Liver (tissue), 9 donors: ENCODE data around the gene KCNQ5. TPM values are rescaled to one million over a fixed set of nuclear protein-coding genes. Genes with fewer than 3 reads are reported as not detected.

Experiments
- DNase-seq: peaks from one replicate; pipeline ENCODE4 v3.0.0-alpha.2; 2017; ENCODE audit warnings: low spot score
- H3K27ac ChIP-seq, 2 donors: one replicate each; pipeline ENCODE4 v1.7.0; 2013; ENCODE audit warnings: inconsistent platforms in 2 of 2, low read length in 2 of 2, control low read depth in 1 of 2, low read depth in 1 of 2, mild to moderate bottlenecking in 1 of 2
- H3K27me3 ChIP-seq, 4 donors: one replicate each; pipeline versions ENCODE4 v1.6.1 to v1.7.0; 2013; ENCODE audit warnings: low read length in 3 of 4, inconsistent platforms in 1 of 4, mild to moderate bottlenecking in 1 of 4, moderate library complexity in 1 of 4; ENCODE audit not compliant: control insufficient read depth in 4 of 4, insufficient read depth in 4 of 4
- H3K36me3 ChIP-seq, 4 donors: one replicate each; pipeline versions ENCODE4 v1.6.1 to v1.7.0; 2013; ENCODE audit warnings: low read length in 3 of 4, mild to moderate bottlenecking in 3 of 4, low read depth in 1 of 4, moderate library complexity in 1 of 4; ENCODE audit not compliant: control insufficient read depth in 4 of 4, insufficient read depth in 3 of 4
- H3K4me1 ChIP-seq, 4 donors: one replicate each; pipeline versions ENCODE4 v1.6.1 to v1.7.0; 2013; ENCODE audit warnings: low read length in 3 of 4, mild to moderate bottlenecking in 3 of 4, moderate library complexity in 1 of 4; ENCODE audit not compliant: control insufficient read depth in 4 of 4, insufficient read depth in 4 of 4
- H3K4me3 ChIP-seq, 3 donors: one replicate each; pipeline versions ENCODE4 v1.6.1 to v1.7.0; 2013; ENCODE audit warnings: low read length in 3 of 3, control low read depth in 1 of 3, low read depth in 1 of 3, mild to moderate bottlenecking in 1 of 3
- H3K9ac ChIP-seq, 2 donors: one replicate each; pipeline ENCODE4 v1.7.0; 2013; ENCODE audit warnings: low read length in 2 of 2, mild to moderate bottlenecking in 2 of 2, moderate library complexity in 2 of 2, control low read depth in 1 of 2, low read depth in 1 of 2
- H3K9me3 ChIP-seq, 4 donors: one replicate each; pipeline versions ENCODE4 v1.6.1 to v1.7.0; 2013; ENCODE audit warnings: low read length in 3 of 4; ENCODE audit not compliant: control insufficient read depth in 4 of 4
- FOXA1 ChIP-seq: IDR thresholded peaks from 2 replicates; pipeline ENCODE4 v1.6.1; 2016; ENCODE audit warnings: antibody characterized with exemption
- FOXA2 ChIP-seq: IDR thresholded peaks from 2 replicates; pipeline ENCODE4 v1.6.1; 2016; ENCODE audit warnings: antibody characterized with exemption
- GABPA ChIP-seq, 2 donors: IDR thresholded peaks in 1 of 2; conservative IDR thresholded peaks in 1 of 2; 2 replicates each; pipeline ENCODE4 v1.6.1; 2016; ENCODE audit warnings: antibody characterized with exemption in 2 of 2, mild to moderate bottlenecking in 1 of 2, moderate library complexity in 1 of 2
- HNF4A ChIP-seq, 2 donors: conservative IDR thresholded peaks; 2 replicates each; pipeline ENCODE4 v1.6.1; 2016; ENCODE audit warnings: antibody characterized with exemption in 2 of 2, mild to moderate bottlenecking in 2 of 2
- HNF4G ChIP-seq: IDR thresholded peaks from 2 replicates; pipeline ENCODE4 v1.6.1; 2016; ENCODE audit warnings: antibody characterized with exemption
- JUND ChIP-seq, 2 donors: IDR thresholded peaks; 2 replicates each; pipeline ENCODE4 v1.6.1; 2016; ENCODE audit warnings: antibody characterized with exemption in 2 of 2
- RAD21 ChIP-seq, 2 donors: IDR thresholded peaks; 2 replicates each; pipeline ENCODE4 v1.6.1; 2016; ENCODE audit warnings: antibody characterized with exemption in 2 of 2, mild to moderate bottlenecking in 2 of 2
- RXRA ChIP-seq, 2 donors: IDR thresholded peaks; 2 replicates each; pipeline ENCODE4 v1.6.1; 2017 to 2018; ENCODE audit warnings: antibody characterized with exemption in 2 of 2, mild to moderate bottlenecking in 1 of 2
- SP1 ChIP-seq: IDR thresholded peaks from 2 replicates; pipeline ENCODE4 v1.6.1; 2018; ENCODE audit warnings: antibody characterized with exemption, mild to moderate bottlenecking
- TAF1 ChIP-seq: conservative IDR thresholded peaks from 2 replicates; pipeline ENCODE4 v1.6.1; 2016; ENCODE audit warnings: antibody characterized with exemption, mild to moderate bottlenecking
- YY1 ChIP-seq: IDR thresholded peaks from 2 replicates; pipeline ENCODE4 v1.6.1; 2016; ENCODE audit warnings: antibody characterized with exemption, mild to moderate bottlenecking
- WGBS: extraction: QIAGEN DNeasy Blood & Tissue Kit; methylation state at CpG from one replicate; pipeline ENCODE4 v1.1.7; 2013; 5-methylcytosine and 5-hydroxymethylcytosine counted together
- polyA plus RNA-seq, 2 donors: library from polyadenylated mRNA; stranded (reverse) in 1 of 2; unstranded in 1 of 2; fragments of 200-250 nt in 1 of 2; fragments of >200 nt in 1 of 2; fragmentation: Nextera tagmentation in 1 of 2; extraction: Ambion mirVana in 1 of 2; gene quantifications; one replicate each; pipeline versions ENCODE4 v1.2.1 to v1.2.3, GENCODE V29; 2013 to 2015
- total RNA-seq, 2 donors: library from RNA; depleted of rRNA; stranded (reverse); fragments of >200 nt; gene quantifications; one replicate each; pipeline ENCODE4 v1.2.3, GENCODE V29; 2014
- TF ChIP-seq, protein P1 (sequence below): IDR thresholded peaks from 2 replicates; pipeline ENCODE4 v1.6.1; 2016; ENCODE audit warnings: antibody characterized with exemption
- TF ChIP-seq, protein P2 (sequence below): IDR thresholded peaks from 2 replicates; pipeline ENCODE4 v1.6.1; 2016; ENCODE audit warnings: antibody characterized with exemption, mild to moderate bottlenecking
- TF ChIP-seq, protein P3 (sequence below): fragments of 150-350 bp; IDR thresholded peaks from 2 replicates; pipeline ENCODE4 v1.5.1; 2017; ENCODE audit warnings: improper control_type of control experiment, low read depth, low read length; ENCODE audit not compliant: missing input control
- TF ChIP-seq, protein P4 (sequence below): IDR thresholded peaks from 2 replicates; pipeline ENCODE4 v1.6.1; 2016; ENCODE audit warnings: antibody characterized with exemption
- donor health status: healthy.
- donor health status: healthy.
- donor health status: healthy.
- donor health status: healthy.
- donor health status: healthy.

The KCNQ5 gene
- total and polyA plus RNA-seq, 4 donors: 0.02 to 1.1 (median 0.15) TPM

DNA sequence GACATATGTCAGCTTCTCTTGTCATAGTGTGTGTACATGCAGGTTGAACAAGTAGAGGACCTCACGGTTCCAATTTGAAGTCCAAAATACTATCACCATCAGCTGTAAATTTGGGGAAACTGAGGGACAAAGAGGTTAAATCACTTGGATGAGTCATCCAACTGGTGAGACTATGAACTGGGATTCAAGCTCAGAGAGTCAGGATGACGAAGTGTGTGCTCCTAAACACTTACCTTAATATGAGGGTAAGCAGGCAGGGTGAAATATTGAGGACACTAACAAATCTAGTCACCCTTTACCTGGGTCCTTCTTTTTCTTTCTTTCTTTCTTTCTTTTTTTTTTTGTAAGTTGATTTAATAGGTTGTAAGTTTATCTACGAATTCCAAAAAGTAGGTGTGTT, 198.3 kb downstream of the KCNQ5 start (continued):
- TF ChIP-seq HNF4G (no peak), YY1 (no peak), GABPA (IDR thresholded peaks at IDR 0.05 in 1 of 2, conservative IDR thresholded peaks at IDR 0.05 in 1 of 2) (no peak)
- TF ChIP-seq, protein P1, sequence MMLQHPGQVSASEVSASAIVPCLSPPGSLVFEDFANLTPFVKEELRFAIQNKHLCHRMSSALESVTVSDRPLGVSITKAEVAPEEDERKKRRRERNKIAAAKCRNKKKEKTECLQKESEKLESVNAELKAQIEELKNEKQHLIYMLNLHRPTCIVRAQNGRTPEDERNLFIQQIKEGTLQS: no peak

DNA sequence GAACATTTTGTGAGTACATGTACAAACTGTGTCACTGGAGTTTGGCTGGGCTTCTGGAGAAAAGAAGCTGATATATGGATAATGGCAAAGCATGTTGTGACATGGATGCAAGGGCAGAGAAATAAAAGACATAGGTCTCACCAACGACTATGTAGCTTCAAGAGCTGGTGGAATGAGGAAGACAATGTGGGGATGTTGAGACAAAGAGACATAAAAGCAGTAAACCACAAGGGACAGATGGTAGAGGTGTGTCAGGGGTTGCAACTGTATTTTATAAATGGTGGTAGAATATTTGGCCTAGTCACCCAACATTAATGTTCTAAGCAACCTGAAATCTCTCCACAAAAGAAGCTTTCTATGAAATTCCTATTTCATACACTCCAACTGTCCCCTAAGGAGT, 199.0 kb downstream of the KCNQ5 start:
- 15% methylated on average over 1 of the region's 1 CpG for WGBS
- DNase-seq: no peak
- no peaks in the 10 kb centered on the region for H3K9me3 ChIP-seq
- no peak for TF ChIP-seq FOXA2
- no peak for TF ChIP-seq RAD21 (IDR thresholded peaks at IDR 0.05)
- TF ChIP-seq SP1: no peak
- TF ChIP-seq, protein P1: no peak
- no peak for TF ChIP-seq HNF4A (conservative IDR thresholded peaks at IDR 0.05)
- no peak for TF ChIP-seq TAF1
- TF ChIP-seq JUND (IDR thresholded peaks at IDR 0.05): no peak
- TF ChIP-seq, protein P2, sequence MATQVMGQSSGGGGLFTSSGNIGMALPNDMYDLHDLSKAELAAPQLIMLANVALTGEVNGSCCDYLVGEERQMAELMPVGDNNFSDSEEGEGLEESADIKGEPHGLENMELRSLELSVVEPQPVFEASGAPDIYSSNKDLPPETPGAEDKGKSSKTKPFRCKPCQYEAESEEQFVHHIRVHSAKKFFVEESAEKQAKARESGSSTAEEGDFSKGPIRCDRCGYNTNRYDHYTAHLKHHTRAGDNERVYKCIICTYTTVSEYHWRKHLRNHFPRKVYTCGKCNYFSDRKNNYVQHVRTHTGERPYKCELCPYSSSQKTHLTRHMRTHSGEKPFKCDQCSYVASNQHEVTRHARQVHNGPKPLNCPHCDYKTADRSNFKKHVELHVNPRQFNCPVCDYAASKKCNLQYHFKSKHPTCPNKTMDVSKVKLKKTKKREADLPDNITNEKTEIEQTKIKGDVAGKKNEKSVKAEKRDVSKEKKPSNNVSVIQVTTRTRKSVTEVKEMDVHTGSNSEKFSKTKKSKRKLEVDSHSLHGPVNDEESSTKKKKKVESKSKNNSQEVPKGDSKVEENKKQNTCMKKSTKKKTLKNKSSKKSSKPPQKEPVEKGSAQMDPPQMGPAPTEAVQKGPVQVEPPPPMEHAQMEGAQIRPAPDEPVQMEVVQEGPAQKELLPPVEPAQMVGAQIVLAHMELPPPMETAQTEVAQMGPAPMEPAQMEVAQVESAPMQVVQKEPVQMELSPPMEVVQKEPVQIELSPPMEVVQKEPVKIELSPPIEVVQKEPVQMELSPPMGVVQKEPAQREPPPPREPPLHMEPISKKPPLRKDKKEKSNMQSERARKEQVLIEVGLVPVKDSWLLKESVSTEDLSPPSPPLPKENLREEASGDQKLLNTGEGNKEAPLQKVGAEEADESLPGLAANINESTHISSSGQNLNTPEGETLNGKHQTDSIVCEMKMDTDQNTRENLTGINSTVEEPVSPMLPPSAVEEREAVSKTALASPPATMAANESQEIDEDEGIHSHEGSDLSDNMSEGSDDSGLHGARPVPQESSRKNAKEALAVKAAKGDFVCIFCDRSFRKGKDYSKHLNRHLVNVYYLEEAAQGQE: no peak
- no peaks in the 10 kb centered on the region for H3K4me1 ChIP-seq
- no peak overlapping the region for H3K27ac ChIP-seq
- no peaks in the 10 kb centered on the region for H3K27me3 ChIP-seq
- no peak overlapping the region for H3K4me3 ChIP-seq
- no peaks in the 10 kb centered on the region for H3K36me3 ChIP-seq
- no peak overlapping the region for H3K9ac ChIP-seq

DNA sequence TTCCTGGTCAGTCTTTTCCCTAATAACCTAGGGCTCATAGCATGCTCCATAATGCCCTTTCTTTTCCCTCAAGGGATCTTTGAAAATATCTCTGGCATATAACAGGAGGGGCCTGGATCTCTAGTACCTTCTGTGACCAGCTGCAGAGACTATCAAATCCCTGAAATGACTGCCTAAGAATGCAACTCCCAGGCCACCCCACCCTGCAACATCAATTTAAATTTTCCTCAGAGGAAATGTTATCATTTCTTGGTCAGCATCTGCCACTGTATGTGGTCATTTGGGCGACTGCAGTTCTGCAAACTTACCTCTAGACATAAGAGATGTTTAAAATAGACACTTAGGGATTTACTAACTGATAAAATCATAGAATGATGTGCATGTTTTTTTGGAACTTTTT, 200.2 kb downstream of the KCNQ5 start:
- Histone ChIP-seq H3K9ac (no peak overlapping the region), H3K9me3 (no peaks in the 10 kb centered on the region), H3K27ac (no peak overlapping the region), H3K4me3 (no peak overlapping the region), H3K36me3 (no peaks in the 10 kb centered on the region), H3K27me3 (no peaks in the 10 kb centered on the region), H3K4me1 (no peaks in the 10 kb centered on the region)
- TF ChIP-seq, protein P3, sequence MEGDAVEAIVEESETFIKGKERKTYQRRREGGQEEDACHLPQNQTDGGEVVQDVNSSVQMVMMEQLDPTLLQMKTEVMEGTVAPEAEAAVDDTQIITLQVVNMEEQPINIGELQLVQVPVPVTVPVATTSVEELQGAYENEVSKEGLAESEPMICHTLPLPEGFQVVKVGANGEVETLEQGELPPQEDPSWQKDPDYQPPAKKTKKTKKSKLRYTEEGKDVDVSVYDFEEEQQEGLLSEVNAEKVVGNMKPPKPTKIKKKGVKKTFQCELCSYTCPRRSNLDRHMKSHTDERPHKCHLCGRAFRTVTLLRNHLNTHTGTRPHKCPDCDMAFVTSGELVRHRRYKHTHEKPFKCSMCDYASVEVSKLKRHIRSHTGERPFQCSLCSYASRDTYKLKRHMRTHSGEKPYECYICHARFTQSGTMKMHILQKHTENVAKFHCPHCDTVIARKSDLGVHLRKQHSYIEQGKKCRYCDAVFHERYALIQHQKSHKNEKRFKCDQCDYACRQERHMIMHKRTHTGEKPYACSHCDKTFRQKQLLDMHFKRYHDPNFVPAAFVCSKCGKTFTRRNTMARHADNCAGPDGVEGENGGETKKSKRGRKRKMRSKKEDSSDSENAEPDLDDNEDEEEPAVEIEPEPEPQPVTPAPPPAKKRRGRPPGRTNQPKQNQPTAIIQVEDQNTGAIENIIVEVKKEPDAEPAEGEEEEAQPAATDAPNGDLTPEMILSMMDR: no peak
- TF ChIP-seq JUND (IDR thresholded peaks at IDR 0.05) (no peak), GABPA (IDR thresholded peaks at IDR 0.05 in 1 of 2, conservative IDR thresholded peaks at IDR 0.05 in 1 of 2) (no peak), SP1 (no peak), HNF4A (conservative IDR thresholded peaks at IDR 0.05) (no peak), FOXA2 (no peak), YY1 (no peak), TAF1 (no peak), RXRA (IDR thresholded peaks at IDR 0.05) (no peak), FOXA1 (no peak)
- TF ChIP-seq, protein P1: no peak
- TF ChIP-seq, protein P4, sequence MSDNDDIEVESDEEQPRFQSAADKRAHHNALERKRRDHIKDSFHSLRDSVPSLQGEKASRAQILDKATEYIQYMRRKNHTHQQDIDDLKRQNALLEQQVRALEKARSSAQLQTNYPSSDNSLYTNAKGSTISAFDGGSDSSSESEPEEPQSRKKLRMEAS: no peak
- DNase-seq: no peak
- 43% methylated on average over 1 of the region's 1 CpG for WGBS
